Psoas muscle (tissue), 8 donors: ENCODE data around the gene PNMA6E. TPM values are rescaled to one million over a fixed set of nuclear protein-coding genes. Genes with fewer than 3 reads are reported as not detected.

ENCODE experiments used
- ATAC-seq, 4 donors: fragments of 200-7000 bp; cut with Tn5 transposase; one replicate each; pipeline ENCODE4 v1.9.1; 2020; ENCODE audit warnings: moderate library complexity in 3 of 4, mild to moderate bottlenecking in 2 of 4
- DNase-seq, 2 donors: peaks; one replicate each; pipeline ENCODE4 v3.0.0-alpha.2; 2020
- H3K27ac ChIP-seq: fragments of 200-600 bp; one replicate; pipeline ENCODE4 v1.8.0; 2022
- H3K27me3 ChIP-seq, 3 donors: fragments of 200-600 bp in 1 of 3; one replicate each; pipeline versions ENCODE4 v1.6.1 to v1.8.0; 2013 to 2022; ENCODE audit warnings: low read length in 2 of 3, mild to moderate bottlenecking in 2 of 3, moderate library complexity in 1 of 3; ENCODE audit not compliant: insufficient read depth in 3 of 3
- H3K36me3 ChIP-seq, 2 donors: fragments of 200-600 bp in 1 of 2; one replicate each; pipeline versions ENCODE4 v1.6.1 to v1.8.0; 2013 to 2022; ENCODE audit warnings: low read depth in 1 of 2, mild to moderate bottlenecking in 1 of 2, moderate library complexity in 1 of 2; ENCODE audit not compliant: insufficient read depth in 1 of 2
- H3K4me1 ChIP-seq: fragments of 200-600 bp; one replicate; pipeline ENCODE4 v1.8.0; 2022
- H3K4me3 ChIP-seq: fragments of 200-600 bp; one replicate; pipeline ENCODE4 v1.8.0; 2022; ENCODE audit warnings: mild to moderate bottlenecking
- H3K9me3 ChIP-seq: fragments of 200-600 bp; one replicate; pipeline ENCODE4 v1.8.0; 2022
- WGBS, 3 donors: extraction: QIAGEN DNeasy Blood & Tissue Kit; methylation state at CpG; one replicate each; pipeline versions ENCODE4 v1.1.6 to v1.1.7; 2013; 5-methylcytosine and 5-hydroxymethylcytosine counted together
- intact Hi-C, 2 donors: fragments of 100-400 bp; cut with DNase I; formaldehyde crosslinking; loops; one replicate each; pipeline versions ENCODE4 v1.11.0 to v1.14.2; 2022
- polyA plus RNA-seq, 3 donors: library from polyadenylated mRNA; stranded (reverse); fragments of 200-250 nt; gene quantifications; one replicate each; pipeline ENCODE4 v1.2.3, GENCODE V29; 2013
- total RNA-seq, 4 donors: library from RNA; stranded (reverse); fragmentation: NEBNext Ultra II Directional in 2 of 4; extraction: Animal tissue kit (Norgen Biotek cat#: 25700) in 2 of 4; gene quantifications; one replicate each; pipeline versions ENCODE4 v1.2.1 to v1.2.4, GENCODE V29; 2021 to 2023
- TF ChIP-seq, protein P1 (sequence below): fragments of 200-600 bp; IDR thresholded peaks from one replicate; pipeline ENCODE4 v1.8.0; 2022; ENCODE audit warnings: antibody characterized with exemption
- donor health status: healthy with polysubstance abuse.
- donor health status: DM: no; HTN: no; CAD: no; lungs with moderate emphysema.
- donor health status: Bipolar disorder and iron deficiency.
- donor health status: healthy.
- donor health status: DM: yes; HTN: yes; CAD: no.
- donor health status: DM: no; HTN: no; CAD: no.
- donor health status: DM: no; HTN: no; CAD: no.
- donor health status: DM: yes; HTN: yes; CAD: no.

PNMA6E gene
- total and polyA plus RNA-seq, 7 donors = not detected

DNA sequence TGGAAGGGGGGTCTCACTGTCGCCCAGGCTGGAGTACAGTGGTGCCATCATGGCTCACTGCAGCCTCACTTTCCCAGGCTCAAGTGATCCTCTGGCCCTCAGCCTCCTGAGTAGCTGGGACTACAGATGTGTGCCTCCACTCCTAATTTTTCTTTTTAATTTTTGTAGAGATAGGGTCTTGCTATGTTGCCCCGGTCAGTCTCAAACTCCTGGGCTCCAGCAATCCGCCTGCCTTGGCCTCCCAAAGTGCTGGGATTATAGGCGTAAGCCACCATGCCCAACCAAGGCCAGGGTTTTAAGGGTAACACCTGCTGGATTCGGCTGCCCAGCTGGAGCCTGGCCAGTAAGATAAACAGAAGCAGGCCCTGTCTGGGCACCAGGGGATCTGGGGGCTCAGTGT is 41.3 kb upstream of the PNMA6E start:
- H3K4me1 ChIP-seq = no peaks in the 10 kb centered on the region
- ATAC-seq (no peak), DNase-seq (no peak)
- no peak overlapping the region for H3K4me3 ChIP-seq
- no peak overlapping the region for H3K27ac ChIP-seq
- peaks cover 0 to 13% (median 0%) of the 10 kb centered on the region in 3 donors for H3K27me3 ChIP-seq
- H3K9me3 ChIP-seq = no peaks in the 10 kb centered on the region
- intact Hi-C loops = no loop called here
- WGBS, 3 donors = 70 to 86% (median 70%) methylated on average over 5 of the region's 5 CpGs
- TF ChIP-seq, protein P1, sequence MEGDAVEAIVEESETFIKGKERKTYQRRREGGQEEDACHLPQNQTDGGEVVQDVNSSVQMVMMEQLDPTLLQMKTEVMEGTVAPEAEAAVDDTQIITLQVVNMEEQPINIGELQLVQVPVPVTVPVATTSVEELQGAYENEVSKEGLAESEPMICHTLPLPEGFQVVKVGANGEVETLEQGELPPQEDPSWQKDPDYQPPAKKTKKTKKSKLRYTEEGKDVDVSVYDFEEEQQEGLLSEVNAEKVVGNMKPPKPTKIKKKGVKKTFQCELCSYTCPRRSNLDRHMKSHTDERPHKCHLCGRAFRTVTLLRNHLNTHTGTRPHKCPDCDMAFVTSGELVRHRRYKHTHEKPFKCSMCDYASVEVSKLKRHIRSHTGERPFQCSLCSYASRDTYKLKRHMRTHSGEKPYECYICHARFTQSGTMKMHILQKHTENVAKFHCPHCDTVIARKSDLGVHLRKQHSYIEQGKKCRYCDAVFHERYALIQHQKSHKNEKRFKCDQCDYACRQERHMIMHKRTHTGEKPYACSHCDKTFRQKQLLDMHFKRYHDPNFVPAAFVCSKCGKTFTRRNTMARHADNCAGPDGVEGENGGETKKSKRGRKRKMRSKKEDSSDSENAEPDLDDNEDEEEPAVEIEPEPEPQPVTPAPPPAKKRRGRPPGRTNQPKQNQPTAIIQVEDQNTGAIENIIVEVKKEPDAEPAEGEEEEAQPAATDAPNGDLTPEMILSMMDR = no peak
- no peaks in the 10 kb centered on the region for H3K36me3 ChIP-seq

- intact Hi-C loops = no loop called here
- WGBS, 3 donors = 75 to 88% (median 84%) methylated on average over 3 to 9 of the region's 9 CpGs
- H3K27me3 ChIP-seq = peaks cover 0 to 13% (median 0%) of the 10 kb centered on the region in 3 donors
- DNase-seq = no peak
- ATAC-seq = no peak
- H3K9me3 ChIP-seq = no peaks in the 10 kb centered on the region
- H3K36me3 ChIP-seq = no peaks in the 10 kb centered on the region
- H3K27ac ChIP-seq = no peak overlapping the region
- H3K4me1 ChIP-seq = no peaks in the 10 kb centered on the region
- TF ChIP-seq, protein P1 = no peak
- H3K4me3 ChIP-seq = no peak overlapping the region
Measured at GRCh38 chrX:153441981-153442380, 40.8 kb upstream of the PNMA6E start.

GRCh38 chrX:153441296-153441695 is 40.1 kb upstream of the PNMA6E start:
- peaks cover 0 to 13% (median 0%) of the 10 kb centered on the region in 3 donors for H3K27me3 ChIP-seq
- no peak overlapping the region for H3K4me3 ChIP-seq
- H3K27ac ChIP-seq = no peak overlapping the region
- intact Hi-C loops = no loop called here
- H3K9me3 ChIP-seq = no peaks in the 10 kb centered on the region
- no peak for DNase-seq
- 51 to 64% (median 59%) methylated on average over 7 of the region's 7 CpGs for WGBS, 3 donors
- TF ChIP-seq, protein P1 = no peak
- H3K4me1 ChIP-seq = no peaks in the 10 kb centered on the region
- H3K36me3 ChIP-seq = no peaks in the 10 kb centered on the region
- ATAC-seq = no peak

DNA sequence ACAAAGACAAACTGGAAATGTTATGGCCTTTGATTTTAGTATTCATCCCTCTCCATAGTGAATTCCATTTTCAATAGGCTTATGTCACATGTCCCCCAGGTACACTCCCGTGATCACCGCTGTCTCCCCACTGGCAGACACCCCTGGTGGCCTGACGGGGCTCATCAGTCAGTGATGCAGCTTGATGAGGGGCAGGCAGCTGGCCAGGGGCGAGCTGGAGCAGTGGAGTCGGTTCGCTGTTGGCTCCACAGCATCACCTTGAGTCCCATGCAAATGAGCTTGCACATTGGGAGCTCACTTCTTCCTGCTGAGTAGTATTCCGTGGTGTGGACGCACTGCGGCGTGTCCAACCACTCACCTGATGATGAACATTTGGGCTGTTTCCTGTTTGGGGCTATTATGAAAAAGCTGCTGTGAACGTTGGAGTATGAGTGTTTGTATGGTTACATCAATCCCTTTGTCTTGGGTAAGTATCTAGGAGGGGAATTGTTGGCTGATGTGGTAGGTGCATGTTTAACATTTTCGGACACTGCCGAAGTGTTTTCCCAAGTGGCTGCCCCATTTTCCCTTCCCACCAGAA is 39.5 kb upstream of the PNMA6E start:
- intact Hi-C loops = no loop called here

More for the DNA sequence above, 39.5 kb upstream of the PNMA6E start:
- Histone ChIP-seq H3K4me3 (no peak overlapping the region), H3K4me1 (no peaks in the 10 kb centered on the region), H3K36me3 (no peaks in the 10 kb centered on the region), H3K9me3 (no peaks in the 10 kb centered on the region), H3K27me3 (peaks cover 0 to 13% (median 0%) of the 10 kb centered on the region in 3 donors), H3K27ac (no peak overlapping the region)
- ATAC-seq (no peak), DNase-seq (no peak)
- TF ChIP-seq, protein P1 = no peak
- WGBS, 3 donors = 67 to 69% (median 68%) methylated on average over 13 of the region's 13 CpGs
